ENCODE data around the gene PTPRM.

- TF ChIP-seq CTCF (conservative IDR thresholded peaks at IDR 0.05; ENCODE audit: low read depth in 2 of 2) (no peak), ETS1 (IDR thresholded peaks at IDR 0.05) (no peak), POLR2AphosphoS5 (IDR thresholded peaks at IDR 0.05; ENCODE audit: low read depth) (no peak), EZH2 (IDR thresholded peaks at IDR 0.05; ENCODE audit: low read depth, unreplicated experiment) (no peak), ZNF331 (CRISPR knock-in tag; IDR thresholded peaks at IDR 0.05; ENCODE audit: low read depth) (no peak), EZH2phosphoT487 (IDR thresholded peaks at IDR 0.05; ENCODE audit: unreplicated experiment) (no peak), STAT1 (IDR thresholded peaks at IDR 0.05; ENCODE audit: unreplicated experiment) (no peak), ZNF114 (CRISPR knock-in tag; IDR thresholded peaks at IDR 0.05) (no peak), CREB1 (CRISPR knock-in tag; IDR thresholded peaks at IDR 0.05; ENCODE audit: low read depth) (no peak), REST (IDR thresholded peaks at IDR 0.05; ENCODE audit: unreplicated experiment) (no peak)
Measured at GRCh38 chr18:8045884-8046281, 478.8 kb downstream of the PTPRM start.
